Keratinocyte (primary cell): ENCODE measurements around the gene ZNF555. TPM values are rescaled to one million over a fixed set of nuclear protein-coding genes. Genes with fewer than 3 reads are reported as not detected.
"Not testable (repeated sequence)": the region's sequence is repeated elsewhere in the genome, so short reads cannot be mapped to it uniquely, and the experiment has no call there.

Experiments
- DNase-seq: peaks from one replicate; pipeline ENCODE4 v3.0.0-alpha.2; 2011; ENCODE audit warnings: low read depth, missing footprints, low spot score
- FAIRE-seq: peaks from 2 replicates; lab custom pipeline; 2011; peaks lifted over from hg19 to GRCh38; lab: Jason Lieb, UNC
- H2AFZ ChIP-seq: 2 replicates; pipeline ENCODE4 v1.6.0; 2012; ENCODE audit warnings: low read length, control low read depth, inconsistent platforms; ENCODE audit not compliant: control insufficient read depth
- H3K27ac ChIP-seq: 2 replicates; pipeline ENCODE4 v1.5.1; 2011; ENCODE audit warnings: low read length; ENCODE audit not compliant: control insufficient read depth, insufficient read depth
- H3K27me3 ChIP-seq: 3 replicates; pipeline ENCODE4 v1.6.0; 2011; ENCODE audit warnings: low read length; ENCODE audit not compliant: control insufficient read depth, insufficient read depth; ENCODE audit errors: extremely low read depth
- H3K36me3 ChIP-seq, 2 experiments: 2 replicates in 1 of 2; 3 replicates in 1 of 2; pipeline ENCODE4 v1.5.1; 2011; ENCODE audit warnings: low read length in 2 of 2, mild to moderate bottlenecking in 1 of 2; ENCODE audit not compliant: control insufficient read depth in 2 of 2, insufficient read depth in 2 of 2; ENCODE audit errors: extremely low read depth in 1 of 2
- H3K4me1 ChIP-seq: 3 replicates; pipeline ENCODE4 v1.5.1; 2011; ENCODE audit warnings: low read length; ENCODE audit not compliant: control insufficient read depth, insufficient read depth; ENCODE audit errors: extremely low read depth
- H3K4me2 ChIP-seq: 3 replicates; pipeline ENCODE4 v1.6.0; 2011; ENCODE audit warnings: low read depth, low read length; ENCODE audit not compliant: control insufficient read depth, insufficient read depth; ENCODE audit errors: extremely low read depth
- H3K4me3 ChIP-seq, 3 experiments: fragments of 200-600 bp in 1 of 3; sonication (generic) in 1 of 3; 2 replicates in 2 of 3; 3 replicates in 1 of 3; pipeline ENCODE4 v1.5.1; 2011 to 2016; ENCODE audit warnings: low read length in 3 of 3, mild to moderate bottlenecking in 3 of 3, control low read depth in 2 of 3, inconsistent platforms in 1 of 3, low read depth in 1 of 3, mixed read lengths in 1 of 3, mixed run types in 1 of 3, moderate library complexity in 1 of 3; ENCODE audit not compliant: control insufficient read depth in 2 of 3, insufficient read depth in 2 of 3; ENCODE audit errors: extremely low read depth in 1 of 3
- H3K79me2 ChIP-seq: 2 replicates; pipeline ENCODE4 v1.6.0; 2012; ENCODE audit warnings: low read length; ENCODE audit not compliant: control insufficient read depth, insufficient read depth
- H3K9ac ChIP-seq: 3 replicates; pipeline ENCODE4 v1.6.0; 2011; ENCODE audit warnings: low read length; ENCODE audit not compliant: control insufficient read depth, insufficient read depth; ENCODE audit errors: extremely low read depth
- H3K9me1 ChIP-seq: 3 replicates; pipeline ENCODE4 v1.6.0; 2011; ENCODE audit warnings: low read length; ENCODE audit not compliant: control insufficient read depth, insufficient read depth; ENCODE audit errors: extremely low read depth
- H3K9me3 ChIP-seq: 2 replicates; pipeline ENCODE4 v1.5.1; 2012; ENCODE audit warnings: low read depth, low read length; ENCODE audit not compliant: control insufficient read depth
- H4K20me1 ChIP-seq: 3 replicates; pipeline ENCODE4 v1.6.0; 2011; ENCODE audit warnings: low read length; ENCODE audit not compliant: control insufficient read depth, insufficient read depth; ENCODE audit errors: extremely low read depth
- CTCF ChIP-seq, 3 experiments: IDR thresholded peaks in 1 of 3; conservative IDR thresholded peaks in 1 of 3; optimal IDR thresholded peaks in 1 of 3; 2 replicates in 2 of 3; 3 replicates in 1 of 3; pipeline versions ENCODE3 to v1.5.1; 2011; ENCODE audit warnings: low read length in 3 of 3, mild to moderate bottlenecking in 3 of 3, moderate library complexity in 2 of 3, control low read depth in 1 of 3, inconsistent platforms in 1 of 3; ENCODE audit not compliant: insufficient read depth in 2 of 3; ENCODE audit errors: extremely low read depth in 1 of 3
- EZH2 ChIP-seq: IDR thresholded peaks from one replicate; pipeline ENCODE4 v1.6.1; 2012; ENCODE audit warnings: inconsistent platforms, mild to moderate bottlenecking, low read length, moderate library complexity
- dilution Hi-C: fragments of 300-500 bp; cut with MboI; formaldehyde crosslinking; loops from one replicate; pipeline ENCODE4 v1.7.0; 2020; ENCODE audit warnings: low sequenced_read_pairs; ENCODE audit not compliant: extremely low pct_ligation_motif_present
- polyA plus RNA-seq, 5 experiments: library from polyadenylated mRNA; depleted of rRNA in 3 of 5; stranded (reverse) in 3 of 5; stranded (forward) in 1 of 5; unstranded in 1 of 5; fragments of >200 nt; gene quantifications; 1 replicate in 1 of 5; 2 replicates in 3 of 5; 3 replicates in 1 of 5; pipeline versions ENCODE4 v1.2.1 to v1.2.3, GENCODE V29; 2011 to 2012; ENCODE audit warnings: missing spikeins in 2 of 5, low read depth in 1 of 5, low replicate concordance in 1 of 5

Gene ZNF555
- polyA plus RNA-seq, 1 donor (not counting 4 experiments of a cell fraction or from before 2014, with no cell fraction given) = 4.3 TPM

DNA sequence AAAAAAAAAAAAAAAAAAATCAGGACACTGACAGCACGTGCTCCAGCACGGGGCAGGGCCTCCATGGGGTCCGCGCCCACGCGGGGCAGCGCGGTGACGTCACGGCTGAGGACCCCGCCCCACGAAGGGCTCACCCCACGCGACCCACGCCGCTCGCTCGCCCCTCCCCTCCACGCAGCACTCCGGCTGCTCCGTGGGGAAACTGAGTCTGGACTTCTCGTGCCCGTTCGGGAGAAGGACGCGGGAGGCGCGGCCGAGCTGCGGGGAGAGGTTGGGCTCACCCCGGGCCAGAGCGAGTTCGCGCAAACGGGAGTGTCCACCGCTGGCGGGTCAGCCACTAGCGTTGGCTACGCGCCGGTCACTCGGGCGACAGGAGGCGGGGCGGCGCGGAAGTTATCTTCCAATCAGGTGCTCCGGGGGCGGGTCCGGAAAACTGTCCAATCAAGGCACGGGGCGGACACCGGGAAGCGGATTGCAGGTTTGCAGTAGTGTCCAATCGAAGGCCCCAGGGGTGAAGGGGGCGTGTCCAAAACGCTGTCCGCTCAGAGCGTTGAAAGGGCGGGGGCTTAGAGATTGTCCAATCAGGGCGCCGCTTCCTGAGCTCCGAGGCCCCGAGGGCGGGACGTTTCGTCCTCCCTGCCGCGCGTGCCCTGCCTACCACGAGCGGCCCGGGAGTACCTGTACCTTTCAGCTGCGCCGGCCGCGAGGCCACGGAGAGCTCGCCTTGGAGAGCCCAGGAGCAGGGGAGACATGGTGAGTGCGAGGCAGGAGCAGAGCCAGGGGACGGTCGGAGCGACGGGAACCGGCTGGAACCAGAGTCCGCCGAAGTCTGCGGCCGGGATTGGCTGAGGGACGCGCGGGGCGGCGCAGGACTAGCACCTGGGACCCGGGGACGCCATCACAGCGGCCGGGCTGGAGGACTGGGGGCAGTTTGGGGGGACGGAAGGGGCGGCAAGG is 59.3 kb downstream of the ZNF555 start, which contains the start of gene ZNF57:
Gene ZNF57 (plus strand): TSS at position 633 of the 957 bp plus-strand sequence. CDS start 118 bp downstream, at position 751.
- FAIRE-seq (peak; percentile 57), DNase-seq (peak; percentile 96)
- peaks cover 39% of the 10 kb centered on the region for H3K79me2 ChIP-seq
- peak within 1 kb of the TSS; percentile 94 for H2AFZ ChIP-seq
- H3K27ac ChIP-seq = peak within 1 kb of the TSS; percentile 75
- H3K4me2 ChIP-seq = peak within 1 kb of the TSS; percentile 94
- no peaks in the 10 kb centered on the region for H3K27me3 ChIP-seq
- peaks cover 0 to 2% of the 10 kb centered on the region in 2 experiments for H3K36me3 ChIP-seq
- peaks cover 4% of the 10 kb centered on the region for H3K9me3 ChIP-seq
- TF ChIP-seq CTCF (optimal IDR thresholded peaks at IDR 0.05 in 1 of 3, IDR thresholded peaks at IDR 0.05 in 1 of 3, conservative IDR thresholded peaks at IDR 0.05 in 1 of 3; ENCODE audit: extremely low read depth in 1 of 3, insufficient read depth in 2 of 3, low read length in 3 of 3) = no peak
- no peaks in the 10 kb centered on the region for H3K9me1 ChIP-seq
- dilution Hi-C loops = no loop called here
- H3K4me1 ChIP-seq = peaks cover 12% of the 10 kb centered on the region
- H3K9ac ChIP-seq = peak within 1 kb of the TSS; percentile 82
- no peaks in the 10 kb centered on the region for H4K20me1 ChIP-seq
- peak within 1 kb of the TSS; percentile 73 to 94 (median 79) for H3K4me3 ChIP-seq

DNA sequence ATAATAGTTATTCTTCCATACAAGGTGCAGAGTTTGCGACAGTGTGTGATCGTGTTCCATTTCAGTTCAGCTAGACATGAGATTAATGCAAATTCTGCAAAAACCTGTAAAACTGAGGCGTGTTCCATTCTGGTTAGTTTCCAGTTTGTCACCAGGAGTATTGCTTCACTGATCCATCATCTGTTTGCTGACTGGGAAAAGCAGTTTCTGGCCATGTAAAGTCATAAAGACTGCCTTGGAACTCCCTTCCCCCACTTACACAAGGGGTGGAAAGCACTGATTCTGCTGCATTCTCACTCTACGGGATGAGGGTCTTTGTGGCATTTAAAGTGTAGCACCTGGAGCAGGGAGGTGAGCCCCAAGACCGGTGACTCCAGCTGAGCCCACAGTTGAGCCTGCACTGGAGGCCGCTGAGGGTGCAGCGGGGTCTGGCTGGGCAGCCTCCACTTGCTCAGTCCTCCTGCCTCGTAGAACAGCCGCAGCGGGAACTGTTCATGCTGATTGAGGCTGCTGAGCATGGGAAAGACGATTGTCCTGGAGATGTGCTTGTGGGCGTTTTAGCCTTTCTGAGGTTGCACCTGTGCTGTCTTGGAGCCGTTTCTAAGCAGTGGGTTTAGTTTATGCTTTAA is 61.4 kb downstream of the ZNF555 start:
- Histone ChIP-seq H3K9ac (no peak overlapping the region), H3K27ac (no peak overlapping the region), H3K4me3 (peak overlapping the region in 1 of 3 experiments; percentile 79), H3K4me2 (peak overlapping the region; percentile 94), H3K36me3 (peaks cover 0 to 4% of the 10 kb centered on the region in 2 experiments), H4K20me1 (no peaks in the 10 kb centered on the region), H3K79me2 (peaks cover 60% of the 10 kb centered on the region), H3K9me3 (no peaks in the 10 kb centered on the region), H3K27me3 (no peaks in the 10 kb centered on the region), H3K4me1 (peaks cover 15% of the 10 kb centered on the region), H2AFZ (no peak overlapping the region), H3K9me1 (no peaks in the 10 kb centered on the region)
- FAIRE-seq (peak; percentile 36), DNase-seq (no peak)
- dilution Hi-C loops = no loop called here
- TF ChIP-seq EZH2 (no peak), CTCF (optimal IDR thresholded peaks at IDR 0.05 in 1 of 3, IDR thresholded peaks at IDR 0.05 in 1 of 3, conservative IDR thresholded peaks at IDR 0.05 in 1 of 3; ENCODE audit: extremely low read depth in 1 of 3, insufficient read depth in 2 of 3, low read length in 3 of 3) (no peak)

DNA sequence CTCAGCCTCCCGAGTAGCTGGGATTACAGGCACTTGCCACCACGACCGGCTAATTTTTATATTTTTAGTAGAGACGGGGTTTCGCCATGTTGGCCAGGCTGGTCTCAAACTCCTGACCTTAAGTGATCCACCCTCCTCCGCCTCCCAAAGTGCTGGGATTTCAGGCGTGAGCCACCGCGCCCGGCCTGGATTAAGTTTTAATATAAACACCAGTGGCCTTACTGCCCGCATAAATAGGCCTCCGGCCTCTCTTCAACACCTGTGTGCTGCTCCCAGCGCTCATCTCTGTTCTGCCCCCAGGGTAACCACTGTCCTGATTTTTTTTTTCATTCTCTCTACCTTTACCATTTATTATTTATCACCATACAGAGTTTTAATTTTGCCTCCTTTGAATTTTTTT is 62.1 kb downstream of the ZNF555 start:
- H3K4me2 ChIP-seq, H3K27me3 ChIP-seq, DNase-seq, dilution Hi-C loops, H2AFZ ChIP-seq, H3K27ac ChIP-seq, H3K9me3 ChIP-seq, FAIRE-seq, H4K20me1 ChIP-seq, H3K36me3 ChIP-seq, H3K9me1 ChIP-seq, H3K4me3 ChIP-seq, H3K9ac ChIP-seq: not testable (repeated sequence)
- Histone ChIP-seq H3K4me1 (peaks cover 21% of the 10 kb centered on the region), H3K79me2 (peaks cover 60% of the 10 kb centered on the region)
